GM21737 (cell line): ENCODE data around the gene GAA.
A peak's percentile ranks its signal among the peaks of the same experiment; 100 is the strongest.

Source experiments
- ATAC-seq: cut with Tn5 transposase; IDR thresholded peaks from one replicate; pipeline ENCODE4 v1.9.1; 2021; ENCODE audit warnings: mild to moderate bottlenecking, moderate library complexity; ENCODE audit not compliant: unreplicated experiment

The GAA gene

DNA sequence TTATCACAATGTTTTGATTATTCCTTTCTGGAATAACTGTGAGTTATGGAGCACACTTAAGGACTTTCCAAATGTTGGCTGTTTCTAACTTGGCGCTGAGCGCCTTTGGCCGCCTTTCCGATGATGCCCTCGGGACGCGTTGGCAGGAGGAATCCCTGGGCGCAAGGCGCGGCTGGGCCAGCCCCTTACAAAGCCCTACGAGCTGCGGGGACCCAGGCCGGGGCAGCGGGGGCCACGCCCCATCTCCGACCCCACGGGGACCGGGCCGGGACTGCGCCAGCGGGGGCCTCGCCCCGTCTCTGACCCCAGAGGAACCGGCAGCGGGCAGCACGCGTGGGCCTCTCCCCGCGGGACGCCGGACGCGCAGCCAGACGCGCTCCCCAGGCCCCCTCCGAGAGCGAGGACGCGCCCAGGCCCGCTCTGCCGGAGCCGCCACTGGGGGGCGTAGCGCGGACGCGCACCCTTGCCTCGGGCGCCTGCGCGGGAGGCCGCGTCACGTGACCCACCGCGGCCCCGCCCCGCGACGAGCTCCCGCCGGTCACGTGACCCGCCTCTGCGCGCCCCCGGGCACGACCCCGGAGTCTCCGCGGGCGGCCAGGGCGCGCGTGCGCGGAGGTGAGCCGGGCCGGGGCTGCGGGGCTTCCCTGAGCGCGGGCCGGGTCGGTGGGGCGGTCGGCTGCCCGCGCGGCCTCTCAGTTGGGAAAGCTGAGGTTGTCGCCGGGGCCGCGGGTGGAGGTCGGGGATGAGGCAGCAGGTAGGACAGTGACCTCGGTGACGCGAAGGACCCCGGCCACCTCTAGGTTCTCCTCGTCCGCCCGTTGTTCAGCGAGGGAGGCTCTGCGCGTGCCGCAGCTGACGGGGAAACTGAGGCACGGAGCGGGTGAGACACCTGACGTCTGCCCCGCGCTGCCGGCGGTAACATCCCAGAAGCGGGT lies at the start of gene GAA:
GAA (plus strand) TSS at position 571 of the 935 bp plus-strand sequence. CDS start 3,006 bp downstream, outside the sequence.
- peak; percentile 53 for ATAC-seq

DNA sequence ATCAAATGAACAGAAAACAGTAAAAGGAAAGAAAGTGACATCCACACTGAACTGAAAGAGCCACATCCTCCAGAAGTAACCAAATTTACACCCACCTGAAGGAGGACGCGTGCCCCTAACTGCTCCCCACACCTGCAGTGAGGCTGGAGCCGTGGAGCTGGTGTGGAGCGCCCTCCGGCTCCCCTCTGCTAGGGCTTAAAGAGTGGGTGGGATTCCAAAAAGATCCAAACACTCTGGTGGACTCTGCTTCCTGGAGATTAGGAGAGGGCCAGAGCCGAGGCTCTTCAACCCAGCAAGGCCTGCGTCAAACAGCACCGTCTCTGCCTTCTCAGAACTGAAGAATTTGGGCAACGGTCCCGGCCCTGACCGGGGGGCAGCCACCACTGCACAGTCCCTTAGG lies 49.7 kb upstream of the GAA start:
- ATAC-seq = no peak

- ATAC-seq = no peak
These were observed 48.3 kb upstream of the GAA start for GRCh38 chr17:80053102-80053501.

DNA sequence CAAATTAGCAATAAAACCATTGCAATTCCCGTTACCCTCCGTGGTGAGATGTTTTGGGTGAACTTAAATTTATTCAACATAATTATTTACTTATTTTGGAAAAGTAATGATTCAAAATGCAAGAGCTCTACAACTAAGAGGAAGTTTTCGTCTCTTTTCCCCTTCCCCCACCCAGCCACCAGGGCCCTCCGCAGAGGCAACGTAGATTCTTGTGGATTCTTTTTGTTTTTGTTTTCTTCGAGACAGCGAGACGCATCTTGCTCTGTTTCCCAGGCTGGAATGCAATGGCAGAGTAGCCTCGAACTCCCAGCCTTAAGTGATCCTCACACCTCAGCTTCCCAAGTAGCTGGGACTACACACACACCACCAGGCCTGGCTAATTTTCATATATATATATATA lies 45.8 kb upstream of the GAA start:
- no peak for ATAC-seq

DNA sequence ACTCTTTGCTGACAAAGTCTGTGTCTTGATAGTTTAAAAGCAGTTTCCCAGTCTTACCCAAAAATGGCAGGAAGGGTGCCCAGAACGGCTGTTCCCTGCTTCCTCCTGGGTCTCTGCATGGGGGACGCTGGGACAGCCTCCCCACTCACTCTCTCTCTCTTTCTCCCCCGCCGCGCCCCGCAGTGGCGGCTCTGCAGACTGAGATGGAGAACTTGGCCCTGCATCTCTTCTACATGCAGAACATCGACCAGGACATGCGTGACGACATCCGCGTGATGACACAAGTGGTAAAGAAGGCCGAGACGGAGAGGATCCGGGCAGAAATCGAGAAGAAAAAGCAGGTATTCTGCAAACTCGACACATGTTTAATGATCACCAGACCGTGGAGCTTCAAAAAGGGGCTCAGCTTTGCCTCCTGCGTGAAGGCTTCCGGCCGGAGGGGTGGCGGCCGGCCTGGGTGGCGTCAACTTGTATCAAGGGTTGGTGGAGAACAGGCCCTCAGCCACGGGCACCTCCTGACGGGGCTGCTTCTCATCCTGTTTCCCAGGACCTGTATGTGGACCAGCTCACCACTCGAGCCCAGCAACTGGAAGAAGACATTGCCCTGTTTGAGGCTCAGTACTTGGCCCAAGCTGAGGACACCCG lies 42.9 kb upstream of the GAA start:
- no peak for ATAC-seq

DNA sequence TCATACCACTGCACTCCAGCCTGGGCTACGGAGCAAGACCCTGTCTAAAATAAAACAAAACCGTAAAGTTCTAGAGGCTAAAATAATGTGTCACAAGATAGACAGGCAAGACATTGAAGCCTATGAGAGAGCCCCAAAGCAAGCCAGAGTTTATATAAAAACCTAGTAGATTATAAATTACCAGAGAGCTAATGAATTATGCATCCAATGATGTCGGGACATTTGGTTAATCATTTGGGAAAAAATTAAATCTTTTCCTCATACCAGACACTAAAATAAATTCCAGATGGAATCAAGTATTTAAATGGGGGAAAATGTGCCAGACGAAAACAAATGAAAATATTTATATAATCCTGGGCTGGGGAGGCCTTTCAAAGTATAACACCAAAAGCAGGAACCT lies 40.7 kb upstream of the GAA start:
- ATAC-seq = no peak

DNA sequence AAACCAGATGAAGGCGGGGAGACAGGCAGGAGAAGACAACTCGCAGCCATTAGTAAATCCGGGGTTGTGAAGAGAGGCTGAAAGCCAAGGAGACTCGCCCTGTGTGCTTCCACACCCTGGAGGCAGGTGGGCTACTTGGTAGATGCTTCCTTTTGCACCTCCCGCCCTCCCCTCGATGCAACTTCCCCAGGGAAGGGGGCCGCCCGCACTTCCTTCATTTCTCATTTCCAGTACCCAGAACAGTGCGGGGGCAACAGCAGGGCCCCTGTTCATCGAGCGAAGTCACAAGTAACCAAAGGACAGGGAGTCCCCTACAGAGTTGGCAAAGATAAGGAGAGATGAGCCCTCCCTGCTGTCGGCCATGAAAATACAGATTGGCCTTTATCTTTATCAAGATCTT lies 40.0 kb upstream of the GAA start:
- ATAC-seq = no peak

- no peak for ATAC-seq
These were observed 37.4 kb upstream of the GAA start for GRCh38 chr17:80063830-80064585.

DNA sequence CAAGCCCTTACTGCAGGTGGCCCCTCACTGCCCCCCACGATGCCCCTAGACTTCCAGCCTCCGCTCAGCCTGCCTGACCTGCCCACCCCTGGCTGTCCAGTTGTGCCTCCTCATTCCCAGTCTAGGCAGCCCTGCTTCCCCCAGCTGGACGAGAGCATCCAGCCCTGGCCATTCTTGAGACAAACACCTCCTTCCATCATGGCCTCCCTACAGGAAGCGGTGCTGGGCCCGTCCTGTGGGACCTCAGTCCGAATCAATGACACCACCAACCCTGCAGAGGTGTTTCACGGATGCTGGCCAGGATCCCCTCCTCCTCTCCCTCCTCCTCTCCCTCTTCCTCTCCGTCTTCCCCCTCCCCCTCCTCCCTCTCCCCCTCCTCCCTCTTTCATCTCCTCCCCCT lies 36.7 kb upstream of the GAA start:
- no peak for ATAC-seq

- no peak for ATAC-seq
These were observed 35.8 kb upstream of the GAA start for GRCh38 chr17:80065478-80066170.

GRCh38 chr17:80067393-80067986 lies 33.9 kb upstream of the GAA start:
- ATAC-seq = no peak

- ATAC-seq = no peak
These were observed 32.8 kb upstream of the GAA start for GRCh38 chr17:80068301-80069222.

DNA sequence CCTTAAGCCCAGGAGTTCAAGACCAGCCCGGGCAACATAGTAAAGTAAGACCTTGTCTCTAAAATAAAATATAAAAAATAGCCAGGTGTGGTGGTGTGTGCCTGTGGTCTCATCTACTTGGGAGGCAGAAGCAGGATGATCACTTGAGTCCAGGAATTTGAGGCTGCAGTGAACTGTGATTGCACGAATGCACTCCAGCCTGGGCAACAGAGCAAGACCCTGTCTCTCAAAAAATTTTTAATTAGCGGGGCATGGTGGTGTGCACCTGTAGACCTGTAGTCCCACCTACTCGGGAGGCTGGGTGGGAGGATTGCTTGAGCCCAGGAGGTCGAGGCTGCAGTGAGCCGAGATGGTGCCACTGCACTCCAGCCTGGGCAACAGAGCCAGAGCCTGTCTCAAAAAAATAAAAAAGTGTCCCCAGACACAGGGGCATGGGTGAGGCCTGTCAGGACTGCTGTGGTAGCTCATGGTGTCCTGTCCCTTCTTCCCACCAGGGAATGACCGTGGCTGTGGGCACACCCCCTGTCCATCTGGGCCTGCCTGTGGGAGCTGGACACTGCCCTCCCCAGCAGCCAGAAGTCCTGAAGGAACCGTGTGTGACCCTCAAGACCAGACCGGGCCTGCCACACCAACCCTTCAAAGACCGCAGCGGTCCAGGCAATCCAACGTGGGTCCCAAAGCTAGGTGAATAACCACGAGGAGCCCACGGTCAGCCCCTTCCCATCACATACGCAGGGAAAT lies 30.8 kb upstream of the GAA start:
- no peak for ATAC-seq

DNA sequence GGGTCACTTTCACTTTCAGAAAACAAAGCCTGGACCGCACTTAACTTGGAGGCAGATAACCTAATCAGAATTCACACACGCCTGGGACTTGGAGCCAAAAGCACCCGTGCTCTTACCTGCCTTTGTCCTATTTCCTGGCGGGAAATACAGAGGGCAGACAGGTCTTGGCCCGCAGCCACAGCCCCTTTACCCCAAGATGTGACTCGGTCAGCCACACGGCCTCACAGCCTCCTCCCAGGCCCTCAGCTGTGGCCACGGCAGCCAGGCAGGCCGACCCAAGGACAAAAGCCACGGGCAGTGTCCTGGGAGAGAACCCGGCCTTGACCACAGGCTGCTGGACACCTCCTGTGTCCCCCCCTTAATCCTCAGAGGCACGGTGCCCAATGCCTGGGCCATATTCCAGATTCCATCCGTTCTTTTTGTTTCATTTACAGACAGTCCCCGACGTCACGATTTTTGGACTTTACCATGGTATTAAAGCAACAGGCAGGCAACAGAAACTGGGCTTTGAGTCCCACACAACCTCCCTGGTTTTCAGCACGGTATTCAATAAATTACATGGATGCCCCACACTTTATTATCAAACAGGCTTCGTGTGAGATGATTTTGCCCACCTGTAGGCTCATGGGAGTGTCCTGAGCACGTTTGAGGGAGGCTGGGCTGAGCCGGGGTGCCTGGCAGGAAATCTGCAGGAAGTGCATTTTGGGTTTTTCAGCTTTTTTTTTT lies 30.1 kb upstream of the GAA start:
- ATAC-seq = no peak

DNA sequence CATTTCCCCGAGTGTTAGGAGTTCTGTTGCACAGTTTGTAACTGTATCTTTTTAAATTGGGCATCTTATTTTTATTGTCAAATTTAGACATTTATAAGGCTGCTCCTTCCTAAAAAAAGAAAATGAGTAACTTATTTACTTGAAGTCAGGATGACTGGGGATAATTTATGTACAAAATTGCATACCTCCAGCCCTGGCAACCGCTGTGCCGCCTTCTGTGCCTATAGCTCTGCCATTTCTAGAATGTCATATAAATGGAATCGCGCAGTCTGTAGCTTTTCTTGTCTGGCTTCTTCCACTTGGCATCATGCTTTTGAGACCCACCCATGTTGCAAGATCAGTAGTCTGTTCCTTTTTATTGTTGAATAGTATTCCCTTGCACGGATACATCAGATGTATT lies 29.0 kb upstream of the GAA start:
- ATAC-seq = no peak

- no peak for ATAC-seq
These were observed 21.3 kb upstream of the GAA start for GRCh38 chr17:80080081-80080480.

GRCh38 chr17:80081596-80081995 lies 19.8 kb upstream of the GAA start:
- ATAC-seq = no peak
